ENCODE results near the gene EHBP1L1. TPM values are rescaled to one million over a fixed set of nuclear protein-coding genes. Genes with fewer than 3 reads are reported as not detected.
"Not testable (repeated sequence)": the region's sequence is repeated elsewhere in the genome, so short reads cannot be mapped to it uniquely, and the experiment has no call there.

The EHBP1L1 gene
- total RNA-seq, 2 experiments from 2014 or later, result 88.3 to 98.8 TPM

GRCh38 chr11:65629579-65629978 lies 53.7 kb downstream of the EHBP1L1 start:
- DNase-seq, result no peak
- POLR2A ChIA-PET, result no interaction called here
- ATAC-seq, result no peak
- Mint-ChIP-seq H3K4me3 (no peak overlapping the region), H3K27ac (no peak overlapping the region), H3K27me3 (no peaks in the 10 kb centered on the region), H3K4me1 (peaks cover 4% of the 10 kb centered on the region), H3K9me3 (ENCODE audit: low read depth) (no peaks in the 10 kb centered on the region), H3K36me3 (ENCODE audit: low read depth) (peaks cover 42% of the 10 kb centered on the region)
- intact Hi-C loops (cut with DNase I, micrococcal nuclease), result no loop called here
- CTCF ChIA-PET, result no interaction called here

- intact Hi-C loops (cut with DNase I, micrococcal nuclease), result no loop called here
- Mint-ChIP-seq H3K27me3 (no peaks in the 10 kb centered on the region), H3K4me1 (peaks cover 4% of the 10 kb centered on the region), H3K27ac (no peak overlapping the region), H3K36me3 (ENCODE audit: low read depth) (peaks cover 42% of the 10 kb centered on the region), H3K4me3 (no peak overlapping the region), H3K9me3 (ENCODE audit: low read depth) (no peaks in the 10 kb centered on the region)
- ATAC-seq, result no peak
- POLR2A ChIA-PET, result no interaction called here
- DNase-seq, result no peak
- CTCF ChIA-PET, result interaction anchor here (1.2 kb wide), 1 partner anchor 150 kb away, joined by 4 read pairs; no protein-coding TSS in a partner anchor
Observed at GRCh38 chr11:65630215-65630614, 54.4 kb downstream of the EHBP1L1 start.

- DNase-seq, result no peak
- intact Hi-C loops (cut with DNase I, micrococcal nuclease), result no loop called here
- no peak for ATAC-seq
- H3K9me3 Mint-ChIP-seq (ENCODE audit: low read depth), result no peaks in the 10 kb centered on the region
- H3K4me1 Mint-ChIP-seq, result peaks cover 14% of the 10 kb centered on the region
- peak overlapping the region; percentile 67 for H3K27ac Mint-ChIP-seq
- POLR2A ChIA-PET, result interaction anchor here (0.6 to 1.4 kb wide), 5 partner anchors 11 to 987 kb away, joined by 3 to 6 read pairs (median 3); partner anchors contain the start of gene FIBP
- CTCF ChIA-PET, result interaction anchor here (0.9 to 1.5 kb wide), 2 partner anchors 10 to 25 kb away, joined by 3 to 4 read pairs; no protein-coding TSS in a partner anchor
- peaks cover 30% of the 10 kb centered on the region for H3K36me3 Mint-ChIP-seq (ENCODE audit: low read depth)
- no peak overlapping the region for H3K4me3 Mint-ChIP-seq
- no peaks in the 10 kb centered on the region for H3K27me3 Mint-ChIP-seq
Observed at GRCh38 chr11:65633390-65634108, 57.7 kb downstream of the EHBP1L1 start.

- CTCF ChIA-PET, result interaction anchor here (1.5 kb wide), 1 partner anchor 10 kb away, joined by 4 read pairs; no protein-coding TSS in a partner anchor
- no peak for DNase-seq
- Mint-ChIP-seq H3K9me3 (ENCODE audit: low read depth) (no peaks in the 10 kb centered on the region), H3K27ac (peak overlapping the region; percentile 67), H3K27me3 (no peaks in the 10 kb centered on the region), H3K36me3 (ENCODE audit: low read depth) (peaks cover 32% of the 10 kb centered on the region), H3K4me1 (peaks cover 19% of the 10 kb centered on the region), H3K4me3 (no peak overlapping the region)
- POLR2A ChIA-PET, result interaction anchor here (0.6 to 1.0 kb wide), 2 partner anchors 29 to 986 kb away, joined by 3 read pairs; no protein-coding TSS in a partner anchor
- intact Hi-C loops (cut with DNase I, micrococcal nuclease), result no loop called here
- no peak for ATAC-seq
Observed at GRCh38 chr11:65634109-65634436, 58.2 kb downstream of the EHBP1L1 start.

GRCh38 chr11:65634440-65634839 lies 58.6 kb downstream of the EHBP1L1 start:
- ATAC-seq (no peak), DNase-seq (no peak)
- H3K4me3 Mint-ChIP-seq, result no peak overlapping the region
- intact Hi-C loops (cut with DNase I, micrococcal nuclease), result no loop called here
- H3K9me3 Mint-ChIP-seq (ENCODE audit: low read depth), result no peaks in the 10 kb centered on the region
- ChIA-PET CTCF (interaction anchor here (1.5 kb wide), 1 partner anchor 11 kb away, joined by 4 read pairs; no protein-coding TSS in a partner anchor), POLR2A (interaction anchor here (1.0 kb wide), 1 partner anchor 29 kb away, joined by 3 read pairs; no protein-coding TSS in a partner anchor)
- H3K36me3 Mint-ChIP-seq (ENCODE audit: low read depth), result peaks cover 28% of the 10 kb centered on the region
- H3K27me3 Mint-ChIP-seq, result no peaks in the 10 kb centered on the region
- H3K27ac Mint-ChIP-seq, result no peak overlapping the region
- H3K4me1 Mint-ChIP-seq, result peaks cover 22% of the 10 kb centered on the region

- intact Hi-C loops (cut with DNase I, micrococcal nuclease), result no loop called here
- ChIA-PET POLR2A (no interaction called here), CTCF (interaction anchor here (1.5 kb wide), 1 partner anchor 12 kb away, joined by 4 read pairs; no protein-coding TSS in a partner anchor)
- Mint-ChIP-seq H3K4me1 (peaks cover 28% of the 10 kb centered on the region), H3K36me3 (ENCODE audit: low read depth) (peaks cover 34% of the 10 kb centered on the region), H3K27me3 (no peaks in the 10 kb centered on the region), H3K27ac (peak overlapping the region; percentile 8), H3K9me3 (ENCODE audit: low read depth) (no peaks in the 10 kb centered on the region), H3K4me3 (no peak overlapping the region)
- DNase-seq, result no peak
- no peak for ATAC-seq
Observed at GRCh38 chr11:65634905-65635731, 59.3 kb downstream of the EHBP1L1 start.

- POLR2A ChIA-PET, result no interaction called here
- H3K27me3 Mint-ChIP-seq, result no peaks in the 10 kb centered on the region
- H3K36me3 Mint-ChIP-seq (ENCODE audit: low read depth), result peaks cover 39% of the 10 kb centered on the region
- DNase-seq (no peak), ATAC-seq (no peak)
- H3K4me1 Mint-ChIP-seq, result peaks cover 35% of the 10 kb centered on the region
- H3K9me3 Mint-ChIP-seq (ENCODE audit: low read depth), result no peaks in the 10 kb centered on the region
- CTCF ChIA-PET, result interaction anchor here (0.9 to 2.9 kb wide), 2 partner anchors 11 to 20 kb away, joined by 3 to 13 read pairs; no protein-coding TSS in a partner anchor
- intact Hi-C loops (cut with DNase I, micrococcal nuclease), result no loop called here
- H3K27ac Mint-ChIP-seq, result peak overlapping the region; percentile 72
- no peak overlapping the region for H3K4me3 Mint-ChIP-seq
Observed at GRCh38 chr11:65636108-65637031, 60.5 kb downstream of the EHBP1L1 start.

GRCh38 chr11:65637032-65637557 lies 61.2 kb downstream of the EHBP1L1 start:
- no peak for DNase-seq
- Mint-ChIP-seq H3K36me3 (ENCODE audit: low read depth) (peaks cover 41% of the 10 kb centered on the region), H3K27ac (peak overlapping the region; percentile 82), H3K27me3 (no peaks in the 10 kb centered on the region), H3K4me3 (peak overlapping the region; percentile 90), H3K9me3 (ENCODE audit: low read depth) (no peaks in the 10 kb centered on the region), H3K4me1 (peaks cover 42% of the 10 kb centered on the region)
- intact Hi-C loops (cut with DNase I, micrococcal nuclease), result no loop called here
- POLR2A ChIA-PET, result interaction anchor here (0.7 to 3.2 kb wide), 4 partner anchors 16 to 83 kb away, joined by 3 to 18 read pairs (median 7); partner anchors contain the start of genes PCNX3 and RNASEH2C
- CTCF ChIA-PET, result interaction anchor here (0.7 to 2.9 kb wide), 6 partner anchors 11 to 251 kb away, joined by 3 to 13 read pairs (median 4); partner anchors contain the start of gene FIBP
- ATAC-seq, result no peak

- H3K9me3 Mint-ChIP-seq (ENCODE audit: low read depth), result no peaks in the 10 kb centered on the region
- POLR2A ChIA-PET, result interaction anchor here (0.7 to 3.2 kb wide), 5 partner anchors 15 to 82 kb away, joined by 3 to 18 read pairs (median 5); partner anchors contain the start of genes PCNX3 and RNASEH2C
- intact Hi-C loops (cut with DNase I, micrococcal nuclease), result loop anchor here (1.0 to 2.0 kb wide), 11 partner anchors 14 to 364 kb away; partner anchors contain the start of genes PCNX3 (in 2 of the 2), BANF1 (in 1 of the 2), CCDC85B (in 1 of the 2) and EIF1AD (in 1 of the 2)
- peak within 1 kb of the TSS; percentile 95 for H3K27ac Mint-ChIP-seq
- peaks cover 43% of the 10 kb centered on the region for H3K36me3 Mint-ChIP-seq (ENCODE audit: low read depth)
- H3K4me1 Mint-ChIP-seq, result peaks cover 43% of the 10 kb centered on the region
- no peaks in the 10 kb centered on the region for H3K27me3 Mint-ChIP-seq
- CTCF ChIA-PET, result interaction anchor here (0.5 to 2.9 kb wide), 15 partner anchors 12 to 311 kb away, joined by 3 to 13 read pairs (median 3); partner anchors contain the start of genes FIBP, KAT5, MUS81 and PCNX3
- ATAC-seq (peak; percentile 67), DNase-seq (peak; percentile 86)
- peak within 1 kb of the TSS; percentile 90 for H3K4me3 Mint-ChIP-seq
Observed at GRCh38 chr11:65637794-65638419, 62.1 kb downstream of the EHBP1L1 start, which contains the start of gene SIPA1. Gene SIPA1 (plus strand): TSS chr11:65638101. CDS start chr11:65640922, 2,821 bp downstream.

- Mint-ChIP-seq H3K4me3 (peak overlapping the region; percentile 90), H3K36me3 (ENCODE audit: low read depth) (peaks cover 50% of the 10 kb centered on the region), H3K4me1 (peaks cover 52% of the 10 kb centered on the region), H3K27ac (peak overlapping the region; percentile 95)
- not testable (repeated sequence) for ATAC-seq; H3K27me3 Mint-ChIP-seq; DNase-seq; H3K9me3 Mint-ChIP-seq (ENCODE audit: low read depth)
- ChIA-PET CTCF (interaction anchor here (0.6 to 2.9 kb wide), 4 partner anchors 14 to 92 kb away, joined by 3 to 13 read pairs (median 5); no protein-coding TSS in a partner anchor), POLR2A (interaction anchor here (0.9 to 3.2 kb wide), 3 partner anchors 14 to 33 kb away, joined by 3 to 18 read pairs (median 6); no protein-coding TSS in a partner anchor)
- intact Hi-C loops (cut with DNase I, micrococcal nuclease), result loop anchor here in 1 of 2 experiments (2.0 kb wide), 1 partner anchor 14 kb away; no protein-coding TSS in a partner anchor
Observed at GRCh38 chr11:65639228-65639597, 63.4 kb downstream of the EHBP1L1 start.

Measured in activated CD4-positive, alpha-beta T cell treated with anti-CD3 and anti-CD28 coated beads for 36 hours (primary cell).